Trophoblast cell (in vitro differentiated cells and primary cell): Measurements from ENCODE around the gene HCRTR2.

Source experiments
- DNase-seq, 2 donors: peaks; one replicate each; pipeline ENCODE4 v3.0.0-alpha.2; 2016
- H2AFZ ChIP-seq: 2 replicates; pipeline ENCODE4 v1.6.1; 2013; ENCODE audit warnings: low read length, moderate library complexity, mild to moderate bottlenecking; ENCODE audit not compliant: insufficient read depth, poor library complexity
- H2AK5ac ChIP-seq: 2 replicates; pipeline ENCODE4 v1.6.1; 2013; ENCODE audit warnings: mild to moderate bottlenecking, low read length
- H2BK120ac ChIP-seq: 2 replicates; pipeline ENCODE4 v1.6.1; 2013; ENCODE audit warnings: low read length, mild to moderate bottlenecking, moderate library complexity; ENCODE audit not compliant: insufficient read depth, poor library complexity
- H2BK12ac ChIP-seq: 2 replicates; pipeline ENCODE4 v1.6.1; 2013; ENCODE audit warnings: mild to moderate bottlenecking, low read length, moderate library complexity
- H2BK5ac ChIP-seq: 2 replicates; pipeline ENCODE4 v1.6.1; 2013; ENCODE audit warnings: low read length, low read depth, moderate library complexity, mild to moderate bottlenecking; ENCODE audit not compliant: poor library complexity
- H3K14ac ChIP-seq: 2 replicates; pipeline ENCODE4 v1.6.1; 2013; ENCODE audit warnings: mild to moderate bottlenecking, low read length
- H3K18ac ChIP-seq: 2 replicates; pipeline ENCODE4 v1.6.1; 2013; ENCODE audit warnings: mild to moderate bottlenecking, low read length
- H3K23ac ChIP-seq: 2 replicates; pipeline ENCODE4 v1.6.1; 2013; ENCODE audit warnings: low read length
- H3K27ac ChIP-seq: 2 replicates; pipeline ENCODE4 v1.5.1; 2013; ENCODE audit warnings: low read depth, mild to moderate bottlenecking, inconsistent platforms, low read length, moderate library complexity
- H3K27me3 ChIP-seq: 2 replicates; pipeline ENCODE4 v1.6.1; 2013; ENCODE audit warnings: inconsistent platforms, mild to moderate bottlenecking, low read length, moderate library complexity; ENCODE audit not compliant: insufficient read depth
- H3K36me3 ChIP-seq, 2 experiments: 1 replicate in 1 of 2; 2 replicates in 1 of 2; pipeline ENCODE4 v1.6.1; 2013; ENCODE audit warnings: low read length in 2 of 2, mild to moderate bottlenecking in 2 of 2, moderate library complexity in 1 of 2; ENCODE audit not compliant: insufficient read depth in 2 of 2, control insufficient read depth in 1 of 2
- H3K4ac ChIP-seq: 2 replicates; pipeline ENCODE4 v1.6.1; 2013; ENCODE audit warnings: low read depth, mild to moderate bottlenecking, low read length, moderate library complexity
- H3K4me1 ChIP-seq, 2 experiments: 1 replicate in 1 of 2; 2 replicates in 1 of 2; pipeline ENCODE4 v1.6.1; 2013; ENCODE audit warnings: low read length in 2 of 2, mild to moderate bottlenecking in 2 of 2, moderate library complexity in 1 of 2; ENCODE audit not compliant: insufficient read depth in 2 of 2, control insufficient read depth in 1 of 2
- H3K4me2 ChIP-seq: 2 replicates; pipeline ENCODE4 v1.6.1; 2013; ENCODE audit warnings: inconsistent platforms, mild to moderate bottlenecking, low read length, moderate library complexity
- H3K4me3 ChIP-seq: 2 replicates; pipeline ENCODE4 v1.5.1; 2013; ENCODE audit warnings: mild to moderate bottlenecking, low read depth, low read length, inconsistent platforms
- H3K79me1 ChIP-seq: one replicate; pipeline ENCODE4 v1.6.1; 2013; ENCODE audit warnings: low read length
- H3K79me2 ChIP-seq: 2 replicates; pipeline ENCODE4 v1.6.1; 2013; ENCODE audit warnings: low read length, mild to moderate bottlenecking; ENCODE audit not compliant: control insufficient read depth, insufficient read depth, poor library complexity
- H3K9ac ChIP-seq: 2 replicates; pipeline ENCODE4 v1.6.1; 2013; ENCODE audit warnings: mild to moderate bottlenecking, low read length
- H3K9me3 ChIP-seq: 2 replicates; pipeline ENCODE4 v1.6.1; 2013; ENCODE audit warnings: low read depth, mild to moderate bottlenecking, control low read depth, inconsistent platforms, low read length; ENCODE audit not compliant: insufficient read depth
- H4K12ac ChIP-seq: 2 replicates; pipeline ENCODE4 v1.6.1; 2013; ENCODE audit warnings: low read depth, mild to moderate bottlenecking, low read length, moderate library complexity
- H4K8ac ChIP-seq: 2 replicates; pipeline ENCODE4 v1.6.1; 2013; ENCODE audit warnings: low read depth, mild to moderate bottlenecking, low read length, moderate library complexity
- H4K91ac ChIP-seq: one replicate; pipeline ENCODE4 v1.6.1; 2013; ENCODE audit warnings: low read depth, mild to moderate bottlenecking, low read length, moderate library complexity
- WGBS: extraction: QIAGEN DNeasy Blood & Tissue Kit; methylation state at CpG from one replicate; pipeline ENCODE4 v1.1.7; 2013; ENCODE audit warnings: missing lambda C conversion rate; ENCODE audit not compliant: insufficient read length, insufficient coverage; ENCODE audit errors: extremely low coverage; 5-methylcytosine and 5-hydroxymethylcytosine counted together

HCRTR2 gene

DNA sequence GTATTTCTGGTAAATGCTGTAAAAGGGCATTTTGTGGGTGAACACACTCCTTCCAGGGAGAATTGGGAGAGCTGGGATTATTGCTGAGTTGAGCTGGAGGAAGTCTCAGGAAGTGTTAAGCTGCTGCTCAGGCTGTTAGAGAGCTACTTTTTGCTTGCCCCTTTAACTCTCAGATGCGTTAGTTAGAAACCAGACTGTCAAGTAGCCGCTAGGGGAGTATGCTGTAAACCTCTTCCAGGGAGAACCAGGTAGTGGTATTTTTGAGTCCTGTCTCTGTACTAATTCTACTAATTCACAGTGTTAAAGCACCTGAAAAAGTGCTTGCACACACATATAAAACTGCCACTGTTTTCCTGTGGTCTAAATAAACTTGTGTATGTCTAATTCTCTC is 146.4 kb downstream of the HCRTR2 start:
- Histone ChIP-seq H3K36me3 (no peaks in the 10 kb centered on the region), H3K4ac (no peak overlapping the region), H3K4me3 (no peak overlapping the region), H3K79me1 (no peaks in the 10 kb centered on the region), H3K14ac (no peak overlapping the region), H3K27me3 (no peaks in the 10 kb centered on the region), H4K12ac (no peak overlapping the region), H4K8ac (peak overlapping the region; percentile 16), H3K4me1 (peaks cover 0 to 2% of the 10 kb centered on the region in 2 experiments), H2AFZ (no peak overlapping the region), H2BK5ac (no peak overlapping the region), H2AK5ac (no peak overlapping the region), H3K23ac (no peak overlapping the region), H3K9ac (no peak overlapping the region), H3K18ac (no peak overlapping the region), H2BK12ac (no peak overlapping the region), H3K27ac (no peak overlapping the region), H3K4me2 (no peak overlapping the region), H3K9me3 (no peaks in the 10 kb centered on the region), H3K79me2 (no peaks in the 10 kb centered on the region), H2BK120ac (no peak overlapping the region), H4K91ac (no peak overlapping the region)
- no CpG with 5 or more reads among the region's 2 CpGs for WGBS
- DNase-seq, result peak in 1 of 2 donors; percentile 2

DNA sequence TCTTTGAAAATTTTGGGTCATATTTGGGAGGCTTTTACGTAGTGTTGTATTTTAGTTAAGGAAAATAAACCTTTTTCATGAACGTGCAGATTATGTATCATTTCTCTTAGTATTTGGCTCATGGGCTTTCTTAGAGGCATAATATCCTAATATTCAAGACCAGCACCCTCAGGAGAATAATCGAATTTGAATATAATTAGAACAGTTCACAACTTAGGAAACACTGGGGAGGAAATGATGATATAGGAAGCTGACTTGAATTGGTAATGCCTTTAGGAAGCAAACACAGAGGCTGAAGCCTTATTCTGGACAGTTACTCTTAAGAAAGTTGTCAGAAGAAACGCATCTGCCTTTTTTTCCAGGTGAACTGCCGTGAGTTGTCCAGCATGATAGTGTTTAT is 152.9 kb downstream of the HCRTR2 start, which contains the start of gene GFRAL:
TSS of gene GFRAL (plus strand) at position 301 of the 400 bp plus-strand sequence. CDS start at position 387, 86 bp downstream.
- H2BK120ac ChIP-seq, result no peak within 1 kb of the TSS
- H4K8ac ChIP-seq, result no peak within 1 kb of the TSS
- H3K4ac ChIP-seq, result no peak within 1 kb of the TSS
- no peak within 1 kb of the TSS for H4K12ac ChIP-seq
- H2BK5ac ChIP-seq, result no peak within 1 kb of the TSS
- no peak within 1 kb of the TSS for H3K4me3 ChIP-seq
- no peak within 1 kb of the TSS for H3K9ac ChIP-seq
- H3K27me3 ChIP-seq, result no peaks in the 10 kb centered on the region
- no peaks in the 10 kb centered on the region for H3K4me1 ChIP-seq
- H3K36me3 ChIP-seq, result no peaks in the 10 kb centered on the region
- H3K4me2 ChIP-seq, result no peak within 1 kb of the TSS
- no peak for DNase-seq
- H3K14ac ChIP-seq, result no peak within 1 kb of the TSS
- H3K79me1 ChIP-seq, result no peaks in the 10 kb centered on the region
- no peak within 1 kb of the TSS for H2AK5ac ChIP-seq
- H3K27ac ChIP-seq, result no peak within 1 kb of the TSS
- H4K91ac ChIP-seq, result no peak within 1 kb of the TSS
- no peaks in the 10 kb centered on the region for H3K9me3 ChIP-seq
- H3K18ac ChIP-seq, result no peak within 1 kb of the TSS
- no CpG with 5 or more reads among the region's 5 CpGs for WGBS
- no peaks in the 10 kb centered on the region for H3K79me2 ChIP-seq
- H3K23ac ChIP-seq, result no peak within 1 kb of the TSS
- H2BK12ac ChIP-seq, result no peak within 1 kb of the TSS
- no peak within 1 kb of the TSS for H2AFZ ChIP-seq
